Measurements from ENCODE around the gene LEAP2. TPM values are rescaled to one million over a fixed set of nuclear protein-coding genes. Genes with fewer than 3 reads are reported as not detected.
A peak's percentile ranks its signal among the peaks of the same experiment; 100 is the strongest.

LEAP2 gene
- total and polyA plus RNA-seq, 7 experiments from 2014 or later, result 0.70 to 9.9 (median 2.2) TPM

- DNase-seq, result no peak
- peaks cover 18 to 43% (median 26%) of the 10 kb centered on the region in 5 donors for H3K27me3 Mint-ChIP-seq
- ChIA-PET CTCF (interaction anchor here (0.7 kb wide), 2 partner anchors 23 to 33 kb away, joined by 3 to 4 read pairs; no protein-coding TSS in a partner anchor), POLR2A (no interaction called here)
- no peak overlapping the region for H3K27ac Mint-ChIP-seq
- ATAC-seq, result no peak
- peaks cover 0 to 18% (median 12%) of the 10 kb centered on the region in 7 donors for H3K4me1 Mint-ChIP-seq
- no peaks in the 10 kb centered on the region for H3K36me3 ChIP-seq (ENCODE audit: control insufficient read depth in 2 of 3, insufficient read depth in 3 of 3, low read length in 3 of 3)
- H3K27me3 ChIP-seq (ENCODE audit: control insufficient read depth in 2 of 2, insufficient read depth in 2 of 2, low read length in 2 of 2), result peaks cover 0 to 3% of the 10 kb centered on the region in 2 donors
- H3K36me3 Mint-ChIP-seq, result no peaks in the 10 kb centered on the region
- H3K9me3 ChIP-seq (ENCODE audit: control insufficient read depth in 2 of 3, low read length in 3 of 3), result no peaks in the 10 kb centered on the region
- peak overlapping the region in 3 of 10 donors; percentile 33 to 67 (median 43) for H3K4me3 Mint-ChIP-seq
- H3K9me3 Mint-ChIP-seq, result peaks cover 0 to 2% (median 0%) of the 10 kb centered on the region in 11 donors
- intact Hi-C loops (cut with micrococcal nuclease), result loop anchor here in 1 of 2 donors (5.0 kb wide), 2 partner anchors 35 to 1040 kb away; partner anchors contain the start of genes GDF9 and UQCRQ
- no peaks in the 10 kb centered on the region for H3K4me1 ChIP-seq (ENCODE audit: control insufficient read depth in 2 of 2, insufficient read depth in 2 of 2, low read length in 2 of 2)
- H3K4me3 ChIP-seq (ENCODE audit: low read length), result no peak overlapping the region
- H3K27ac ChIP-seq (ENCODE audit: low read depth, low read length), result no peak overlapping the region
Measured at GRCh38 chr5:132832612-132833011, 40.9 kb upstream of the LEAP2 start.

- Mint-ChIP-seq H3K36me3 (no peaks in the 10 kb centered on the region), H3K4me1 (peaks cover 0 to 17% (median 12%) of the 10 kb centered on the region in 7 donors), H3K9me3 (peaks cover 0 to 2% (median 0%) of the 10 kb centered on the region in 11 donors), H3K27me3 (peaks cover 14 to 30% (median 19%) of the 10 kb centered on the region in 5 donors), H3K4me3 (no peak overlapping the region), H3K27ac (no peak overlapping the region)
- peaks cover 0 to 3% of the 10 kb centered on the region in 2 donors for H3K27me3 ChIP-seq (ENCODE audit: control insufficient read depth in 2 of 2, insufficient read depth in 2 of 2, low read length in 2 of 2)
- no peak overlapping the region for H3K27ac ChIP-seq (ENCODE audit: low read depth, low read length)
- H3K4me3 ChIP-seq (ENCODE audit: low read length), result no peak overlapping the region
- ChIA-PET CTCF (interaction anchor here (0.6 to 2.2 kb wide), 2 partner anchors 10 to 482 kb away, joined by 3 to 5 read pairs; no protein-coding TSS in a partner anchor), POLR2A (interaction anchor here (0.6 kb wide), 2 partner anchors 71 to 429 kb away, joined by 5 to 6 read pairs; no protein-coding TSS in a partner anchor)
- H3K9me3 ChIP-seq (ENCODE audit: control insufficient read depth in 2 of 3, low read length in 3 of 3), result no peaks in the 10 kb centered on the region
- no peaks in the 10 kb centered on the region for H3K36me3 ChIP-seq (ENCODE audit: control insufficient read depth in 2 of 3, insufficient read depth in 3 of 3, low read length in 3 of 3)
- no peak for DNase-seq
- intact Hi-C loops (cut with micrococcal nuclease), result loop anchor here in 1 of 2 donors (5.0 kb wide), 2 partner anchors 33 to 1038 kb away; partner anchors contain the start of genes GDF9 and UQCRQ
- no peaks in the 10 kb centered on the region for H3K4me1 ChIP-seq (ENCODE audit: control insufficient read depth in 2 of 2, insufficient read depth in 2 of 2, low read length in 2 of 2)
- no peak for ATAC-seq
Measured at GRCh38 chr5:132834057-132834456, 39.4 kb upstream of the LEAP2 start.

GRCh38 chr5:132836852-132837251 is 36.6 kb upstream of the LEAP2 start:
- Mint-ChIP-seq H3K4me3 (no peak overlapping the region), H3K27ac (peak overlapping the region in 1 of 9 donors; percentile 55), H3K36me3 (no peaks in the 10 kb centered on the region), H3K27me3 (peaks cover 0 to 11% (median 5%) of the 10 kb centered on the region in 5 donors), H3K9me3 (peaks cover 0 to 2% (median 0%) of the 10 kb centered on the region in 11 donors), H3K4me1 (peaks cover 0 to 7% (median 0%) of the 10 kb centered on the region in 7 donors)
- no peak for DNase-seq
- no peaks in the 10 kb centered on the region for H3K36me3 ChIP-seq (ENCODE audit: control insufficient read depth in 2 of 3, insufficient read depth in 3 of 3, low read length in 3 of 3)
- H3K27me3 ChIP-seq (ENCODE audit: control insufficient read depth in 2 of 2, insufficient read depth in 2 of 2, low read length in 2 of 2), result no peaks in the 10 kb centered on the region
- POLR2A ChIA-PET, result no interaction called here
- no peak for ATAC-seq
- no peaks in the 10 kb centered on the region for H3K4me1 ChIP-seq (ENCODE audit: control insufficient read depth in 2 of 2, insufficient read depth in 2 of 2, low read length in 2 of 2)
- intact Hi-C loops (cut with micrococcal nuclease), result no loop called here
- CTCF ChIA-PET, result no interaction called here
- H3K4me3 ChIP-seq (ENCODE audit: low read length), result no peak overlapping the region
- H3K27ac ChIP-seq (ENCODE audit: low read depth, low read length), result no peak overlapping the region
- no peaks in the 10 kb centered on the region for H3K9me3 ChIP-seq (ENCODE audit: control insufficient read depth in 2 of 3, low read length in 3 of 3)

GRCh38 chr5:132837868-132838267 is 35.6 kb upstream of the LEAP2 start:
- CTCF ChIA-PET, result no interaction called here
- Mint-ChIP-seq H3K4me1 (peaks cover 0 to 3% (median 0%) of the 10 kb centered on the region in 7 donors), H3K27ac (no peak overlapping the region)

GRCh38 chr5:132838516-132839282 is 34.8 kb upstream of the LEAP2 start:
- intact Hi-C loops (cut with micrococcal nuclease), result no loop called here
- Mint-ChIP-seq H3K4me3 (no peak overlapping the region), H3K9me3 (peaks cover 0 to 2% (median 0%) of the 10 kb centered on the region in 11 donors), H3K27me3 (peaks cover 0 to 5% (median 0%) of the 10 kb centered on the region in 5 donors), H3K36me3 (no peaks in the 10 kb centered on the region), H3K27ac (no peak overlapping the region), H3K4me1 (peaks cover 0 to 3% (median 0%) of the 10 kb centered on the region in 7 donors)
- H3K4me3 ChIP-seq (ENCODE audit: low read length), result no peak overlapping the region
- H3K36me3 ChIP-seq (ENCODE audit: control insufficient read depth in 2 of 3, insufficient read depth in 3 of 3, low read length in 3 of 3), result no peaks in the 10 kb centered on the region
- H3K4me1 ChIP-seq (ENCODE audit: control insufficient read depth in 2 of 2, insufficient read depth in 2 of 2, low read length in 2 of 2), result no peaks in the 10 kb centered on the region
- no peaks in the 10 kb centered on the region for H3K27me3 ChIP-seq (ENCODE audit: control insufficient read depth in 2 of 2, insufficient read depth in 2 of 2, low read length in 2 of 2)
- H3K9me3 ChIP-seq (ENCODE audit: control insufficient read depth in 2 of 3, low read length in 3 of 3), result no peaks in the 10 kb centered on the region
- ChIA-PET POLR2A (no interaction called here), CTCF (no interaction called here)
- ATAC-seq, result no peak
- no peak for DNase-seq
- no peak overlapping the region for H3K27ac ChIP-seq (ENCODE audit: low read depth, low read length)

More at GRCh38 chr5:132837868-132838267, 35.6 kb upstream of the LEAP2 start:
- Mint-ChIP-seq H3K27me3 (peaks cover 0 to 7% (median under 1%) of the 10 kb centered on the region in 5 donors), H3K9me3 (peaks cover 0 to 2% (median 0%) of the 10 kb centered on the region in 11 donors), H3K36me3 (no peaks in the 10 kb centered on the region), H3K4me3 (no peak overlapping the region)
- H3K36me3 ChIP-seq (ENCODE audit: control insufficient read depth in 2 of 3, insufficient read depth in 3 of 3, low read length in 3 of 3), result no peaks in the 10 kb centered on the region
- no peak overlapping the region for H3K27ac ChIP-seq (ENCODE audit: low read depth, low read length)
- DNase-seq (no peak), ATAC-seq (no peak)
- POLR2A ChIA-PET, result no interaction called here
- intact Hi-C loops (cut with micrococcal nuclease), result no loop called here
- H3K27me3 ChIP-seq (ENCODE audit: control insufficient read depth in 2 of 2, insufficient read depth in 2 of 2, low read length in 2 of 2), result no peaks in the 10 kb centered on the region
- H3K4me1 ChIP-seq (ENCODE audit: control insufficient read depth in 2 of 2, insufficient read depth in 2 of 2, low read length in 2 of 2), result no peaks in the 10 kb centered on the region
- no peaks in the 10 kb centered on the region for H3K9me3 ChIP-seq (ENCODE audit: control insufficient read depth in 2 of 3, low read length in 3 of 3)
- H3K4me3 ChIP-seq (ENCODE audit: low read length), result no peak overlapping the region

- Mint-ChIP-seq H3K4me1 (peaks cover 0 to 3% (median 0%) of the 10 kb centered on the region in 7 donors), H3K36me3 (no peaks in the 10 kb centered on the region), H3K4me3 (no peak overlapping the region), H3K27me3 (no peaks in the 10 kb centered on the region), H3K27ac (peak overlapping the region in 1 of 9 donors; percentile 53), H3K9me3 (peaks cover 0 to 2% (median 0%) of the 10 kb centered on the region in 11 donors)
- ATAC-seq (no peak), DNase-seq (no peak)
- Histone ChIP-seq H3K4me1 (ENCODE audit: control insufficient read depth in 2 of 2, insufficient read depth in 2 of 2, low read length in 2 of 2) (no peaks in the 10 kb centered on the region), H3K27ac (ENCODE audit: low read depth, low read length) (no peak overlapping the region), H3K4me3 (ENCODE audit: low read length) (no peak overlapping the region), H3K27me3 (ENCODE audit: control insufficient read depth in 2 of 2, insufficient read depth in 2 of 2, low read length in 2 of 2) (no peaks in the 10 kb centered on the region), H3K36me3 (ENCODE audit: control insufficient read depth in 2 of 3, insufficient read depth in 3 of 3, low read length in 3 of 3) (no peaks in the 10 kb centered on the region), H3K9me3 (ENCODE audit: control insufficient read depth in 2 of 3, low read length in 3 of 3) (no peaks in the 10 kb centered on the region)
- POLR2A ChIA-PET, result no interaction called here
- CTCF ChIA-PET, result no interaction called here
- intact Hi-C loops (cut with micrococcal nuclease), result no loop called here
Measured at GRCh38 chr5:132839426-132840301, 33.8 kb upstream of the LEAP2 start.
